B cell (primary cell): ENCODE results near the gene TESK2.

ENCODE experiments used
- CTCF ChIP-seq: fragments of 200-600 bp; IDR thresholded peaks from one replicate; pipeline ENCODE4 v1.8.0; 2022; ENCODE audit warnings: antibody characterized with exemption, mild to moderate bottlenecking
- EZH2 ChIP-seq: IDR thresholded peaks from 2 replicates; pipeline ENCODE4 v1.6.1; 2012; ENCODE audit warnings: borderline replicate concordance, low read depth, mild to moderate bottlenecking, moderate library complexity, low read length; ENCODE audit not compliant: insufficient read depth, poor library complexity, severe bottlenecking

DNA sequence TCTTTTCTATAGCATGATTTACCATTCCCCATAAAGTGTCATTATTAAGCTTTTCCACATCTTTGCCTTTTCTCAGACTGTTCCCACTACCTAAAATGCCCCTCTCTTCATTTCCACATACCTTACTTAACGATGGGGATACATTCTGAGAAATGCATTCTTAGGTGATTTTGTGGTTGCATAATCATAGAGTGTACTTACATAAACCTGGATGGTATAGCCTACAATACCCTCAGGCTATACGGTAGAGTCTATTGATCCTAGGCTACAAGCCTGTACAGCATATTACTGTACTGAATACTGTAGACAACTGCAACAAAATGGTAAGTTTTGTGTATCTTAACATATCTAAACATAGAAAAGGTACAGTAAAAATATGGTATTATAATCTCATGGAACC lies 95.9 kb downstream of the TESK2 start:
- TF ChIP-seq CTCF, result no peak
- no peak for TF ChIP-seq EZH2
